Caco-2 (cell line): ENCODE measurements around the gene MRPS6. TPM values are rescaled to one million over a fixed set of nuclear protein-coding genes. Genes with fewer than 3 reads are reported as not detected.

Experiments
- BruUV-seq: library from RNA; stranded (reverse); fragments of 400-500 nt; replicated peaks from 2 replicates; lab custom pipeline; 2021; lab: Mats Ljungman, UMichigan
- CTCF ChIA-PET: fragments of 300-600 bp; sonication (Branson Sonifier 250); formaldehyde crosslinking; loops from one replicate; lab custom pipeline; 2022; ENCODE audit warnings: antibody characterized with exemption; lab: Charles Lee
- POLR2A ChIA-PET: fragments of 300-600 bp; sonication (Branson Sonifier 250); formaldehyde crosslinking; loops from one replicate; lab custom pipeline; 2022; ENCODE audit warnings: antibody characterized with exemption; lab: Charles Lee
- DNase-seq, 2 experiments: peaks; one replicate each; pipeline versions ENCODE4 v3.0.0 to v3.0.0-alpha.2; 2020 to 2022
- H3K27me3 ChIP-seq: replicated peaks from 2 replicates; pipeline ENCODE4 v1.6.0; 2011; ENCODE audit warnings: low read length; ENCODE audit not compliant: control insufficient read depth, insufficient read depth
- H3K36me3 ChIP-seq: 2 replicates; pipeline ENCODE4 v1.5.1; 2011; ENCODE audit warnings: low read length; ENCODE audit not compliant: control insufficient read depth, insufficient read depth
- H3K4me1 ChIP-seq: fragments of 250-450 bp; sonication (Bioruptor Pico); 2 replicates; pipeline ENCODE4 v1.5.1; 2020; ENCODE audit warnings: mild to moderate bottlenecking
- H3K4me3 ChIP-seq: 2 replicates; pipeline ENCODE4 v1.5.1; 2011; ENCODE audit warnings: low read depth, mild to moderate bottlenecking, control low read depth, low read length
- H3K9me3 ChIP-seq: fragments of 250-450 bp; sonication (Bioruptor Pico); 2 replicates; pipeline ENCODE4 v1.5.1; 2020; ENCODE audit warnings: mild to moderate bottlenecking, moderate library complexity
- H3K27ac Mint-ChIP-seq: one replicate; pipeline ENCODE4 v1.8.0; 2022; ENCODE audit warnings: mixed read lengths; ENCODE audit not compliant: unreplicated experiment
- H3K27me3 Mint-ChIP-seq: one replicate; pipeline ENCODE4 v1.8.0; 2022; ENCODE audit warnings: mixed read lengths; ENCODE audit not compliant: insufficient read depth, unreplicated experiment
- H3K36me3 Mint-ChIP-seq: one replicate; pipeline ENCODE4 v1.8.0; 2022; ENCODE audit warnings: mild to moderate bottlenecking, mixed read lengths; ENCODE audit not compliant: insufficient read depth, unreplicated experiment
- H3K4me1 Mint-ChIP-seq: one replicate; pipeline ENCODE4 v1.8.0; 2022; ENCODE audit warnings: low read depth, mixed read lengths; ENCODE audit not compliant: unreplicated experiment
- H3K4me3 Mint-ChIP-seq: one replicate; pipeline ENCODE4 v1.8.0; 2022; ENCODE audit warnings: mild to moderate bottlenecking, moderate library complexity, mixed read lengths; ENCODE audit not compliant: unreplicated experiment
- H3K9me3 Mint-ChIP-seq: one replicate; pipeline ENCODE4 v1.8.0; 2022; ENCODE audit warnings: mixed read lengths; ENCODE audit not compliant: unreplicated experiment
- CTCF ChIP-seq, 2 experiments: fragments of 200-600 bp in 1 of 2; IDR thresholded peaks; 1 replicate in 1 of 2; 2 replicates in 1 of 2; pipeline versions ENCODE4 v1.5.1 to v1.8.0; 2011 to 2022; ENCODE audit warnings: antibody characterized with exemption in 1 of 2, control low read depth in 1 of 2, inconsistent platforms in 1 of 2, low read depth in 1 of 2, low read length in 1 of 2, mild to moderate bottlenecking in 1 of 2, moderate library complexity in 1 of 2; ENCODE audit not compliant: insufficient read depth in 1 of 2, severe bottlenecking in 1 of 2, unreplicated experiment in 1 of 2
- intact Hi-C: fragments of 100-400 bp; cut with micrococcal nuclease; formaldehyde crosslinking; loops from one replicate; pipeline ENCODE4 v1.10.0; 2022; ENCODE audit not compliant: unreplicated experiment
- total RNA-seq: library from RNA; stranded (reverse); gene quantifications from 2 replicates; pipeline ENCODE4 v1.2.3, GENCODE V29; 2022

Gene MRPS6
- total RNA-seq, 1 experiment from 2014 or later: 104 TPM

DNA sequence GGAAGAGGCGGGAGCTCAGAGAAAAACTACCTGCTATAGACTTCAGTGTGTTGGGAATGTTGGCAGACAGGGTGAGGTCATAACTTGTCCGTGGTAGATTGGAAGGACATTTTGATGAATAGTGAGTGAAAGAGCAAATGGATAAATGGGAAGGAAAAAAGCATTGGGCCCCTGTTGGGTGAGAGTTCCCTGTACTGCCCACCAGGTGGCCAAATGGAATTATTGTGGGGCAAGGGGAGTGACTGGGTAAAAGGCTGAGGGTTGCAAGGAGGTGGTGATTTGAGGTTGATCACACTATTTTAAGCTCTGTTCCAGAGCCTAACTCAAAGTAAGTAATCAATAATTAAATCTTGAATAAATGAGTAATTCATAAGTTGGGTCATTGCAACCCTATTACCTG is 60.4 kb downstream of the MRPS6 start:
- Histone ChIP-seq H3K9me3 (no peaks in the 10 kb centered on the region), H3K4me3 (no peak overlapping the region), H3K4me1 (0 out of 2 replicates have a peak, but pooled peaks cover 5% of the 10 kb centered on the region), H3K36me3 (no peaks in the 10 kb centered on the region; the same call in 1 of the 2 replicates), H3K27me3 (no peaks in the 10 kb centered on the region)
- Mint-ChIP-seq H3K36me3 (peaks cover 49% of the 10 kb centered on the region), H3K4me3 (no peak overlapping the region), H3K9me3 (peaks cover 6% of the 10 kb centered on the region), H3K27me3 (no peaks in the 10 kb centered on the region), H3K4me1 (peaks cover 9% of the 10 kb centered on the region), H3K27ac (no peak overlapping the region)
- peak in 1 of 2 experiments; percentile 7 for DNase-seq
- BruUV-seq: no TSS peak
- TF ChIP-seq CTCF (IDR thresholded peaks at IDR 0.05; ENCODE audit: insufficient read depth in 1 of 2, low read depth in 1 of 2, low read length in 1 of 2, severe bottlenecking in 1 of 2, unreplicated experiment in 1 of 2): peak in 1 of 2 experiments; percentile 60
- ChIA-PET POLR2A (no interaction called here), CTCF (no interaction called here)
- intact Hi-C loops: no loop called here

GRCh38 chr21:34135330-34135729 is 62.0 kb downstream of the MRPS6 start:
- no peak for TF ChIP-seq CTCF (IDR thresholded peaks at IDR 0.05; ENCODE audit: insufficient read depth in 1 of 2, low read depth in 1 of 2, low read length in 1 of 2, severe bottlenecking in 1 of 2, unreplicated experiment in 1 of 2)
- Histone ChIP-seq H3K36me3 (no peaks in the 10 kb centered on the region), H3K4me1 (no peaks in the 10 kb centered on the region), H3K4me3 (no peak overlapping the region), H3K9me3 (no peaks in the 10 kb centered on the region), H3K27me3 (no peaks in the 10 kb centered on the region)
- Mint-ChIP-seq H3K4me1 (peaks cover 3% of the 10 kb centered on the region), H3K36me3 (peaks cover 42% of the 10 kb centered on the region), H3K27ac (no peak overlapping the region), H3K4me3 (no peak overlapping the region), H3K27me3 (no peaks in the 10 kb centered on the region), H3K9me3 (peaks cover 6% of the 10 kb centered on the region)
- POLR2A ChIA-PET: no interaction called here
- intact Hi-C loops: no loop called here
- CTCF ChIA-PET: interaction anchor here (0.5 kb wide), 1 partner anchor 17 kb away, joined by 3 read pairs; no protein-coding TSS in a partner anchor
- BruUV-seq: no TSS peak
- no peak for DNase-seq

GRCh38 chr21:34141373-34141772 is 68.0 kb downstream of the MRPS6 start:
- Histone ChIP-seq H3K36me3 (peaks cover 5% of the 10 kb centered on the region), H3K4me3 (no peak overlapping the region), H3K27me3 (no peaks in the 10 kb centered on the region), H3K9me3 (peaks cover 27% of the 10 kb centered on the region; the same call in 1 of the 2 replicates), H3K4me1 (no peaks in the 10 kb centered on the region)
- no peak overlapping the region for H3K4me3 Mint-ChIP-seq
- H3K4me1 Mint-ChIP-seq: no peaks in the 10 kb centered on the region
- peaks cover 15% of the 10 kb centered on the region for H3K9me3 Mint-ChIP-seq
- TF ChIP-seq CTCF (IDR thresholded peaks at IDR 0.05; ENCODE audit: insufficient read depth in 1 of 2, low read depth in 1 of 2, low read length in 1 of 2, severe bottlenecking in 1 of 2, unreplicated experiment in 1 of 2): no peak
- intact Hi-C loops: no loop called here
- no peak for DNase-seq
- POLR2A ChIA-PET: no interaction called here
- no peak overlapping the region for H3K27ac Mint-ChIP-seq
- no TSS peak for BruUV-seq
- CTCF ChIA-PET: no interaction called here
- H3K27me3 Mint-ChIP-seq: no peaks in the 10 kb centered on the region
- peaks cover 65% of the 10 kb centered on the region for H3K36me3 Mint-ChIP-seq
